Superior temporal gyrus (tissue), 1 donor: ENCODE measurements around the gene HKDC1.
"Not testable (repeated sequence)": the region's sequence is repeated elsewhere in the genome, so short reads cannot be mapped to it uniquely, and the experiment has no call there.

ENCODE experiments used
- DNase-seq: peaks from one replicate; pipeline ENCODE4 v3.0.0-alpha.2; 2016; ENCODE audit errors: extremely low spot score

HKDC1 gene

GRCh38 chr10:69241575-69241974, 21.4 kb downstream of the HKDC1 start:
- DNase-seq = no peak

GRCh38 chr10:69242040-69242851, 22.1 kb downstream of the HKDC1 start:
- DNase-seq = no peak

GRCh38 chr10:69242852-69243212, 22.7 kb downstream of the HKDC1 start:
- DNase-seq = peak; percentile 90

- DNase-seq = no peak
These were observed 23.7 kb downstream of the HKDC1 start for GRCh38 chr10:69243817-69244216.

GRCh38 chr10:69246036-69246435, 25.9 kb downstream of the HKDC1 start:
- DNase-seq = no peak

- DNase-seq = no peak
These were observed 26.6 kb downstream of the HKDC1 start for GRCh38 chr10:69246581-69247312.

GRCh38 chr10:69247313-69247710, 27.2 kb downstream of the HKDC1 start:
- DNase-seq = no peak

- no peak for DNase-seq
These were observed 28.1 kb downstream of the HKDC1 start for GRCh38 chr10:69248117-69248730.

- no peak for DNase-seq
These were observed 29.9 kb downstream of the HKDC1 start for GRCh38 chr10:69250041-69250440.

GRCh38 chr10:69251417-69251816, 31.3 kb downstream of the HKDC1 start:
- DNase-seq = not testable (repeated sequence)

GRCh38 chr10:69253171-69253570, 33.0 kb downstream of the HKDC1 start:
- DNase-seq = no peak

- DNase-seq = no peak
These were observed 34.7 kb downstream of the HKDC1 start for GRCh38 chr10:69254877-69255276.

GRCh38 chr10:69259547-69260243, 39.6 kb downstream of the HKDC1 start:
- no peak for DNase-seq

- no peak for DNase-seq
These were observed 41.1 kb downstream of the HKDC1 start for GRCh38 chr10:69261184-69261583.

- DNase-seq = no peak
These were observed 42.2 kb downstream of the HKDC1 start for GRCh38 chr10:69262292-69262751.

- DNase-seq = no peak
These were observed 45.4 kb downstream of the HKDC1 start for GRCh38 chr10:69265521-69265920.

GRCh38 chr10:69268761-69269416, 48.8 kb downstream of the HKDC1 start:
- DNase-seq = no peak

GRCh38 chr10:69269761-69270160, 49.6 kb downstream of the HKDC1 start:
- no peak for DNase-seq

GRCh38 chr10:69270990-69271389, 50.9 kb downstream of the HKDC1 start:
- DNase-seq = no peak

GRCh38 chr10:69272624-69273023, 52.5 kb downstream of the HKDC1 start:
- no peak for DNase-seq

GRCh38 chr10:69275444-69275843, 55.3 kb downstream of the HKDC1 start:
- no peak for DNase-seq

- DNase-seq = no peak
These were observed 56.4 kb downstream of the HKDC1 start for GRCh38 chr10:69276503-69276902.
